Measurements from ENCODE around the gene TTLL12. TPM values are rescaled to one million over a fixed set of nuclear protein-coding genes. Genes with fewer than 3 reads are reported as not detected.

Gene TTLL12
- total and polyA plus RNA-seq, 2 experiments from 2014 or later, result 46.7 to 147 TPM

DNA sequence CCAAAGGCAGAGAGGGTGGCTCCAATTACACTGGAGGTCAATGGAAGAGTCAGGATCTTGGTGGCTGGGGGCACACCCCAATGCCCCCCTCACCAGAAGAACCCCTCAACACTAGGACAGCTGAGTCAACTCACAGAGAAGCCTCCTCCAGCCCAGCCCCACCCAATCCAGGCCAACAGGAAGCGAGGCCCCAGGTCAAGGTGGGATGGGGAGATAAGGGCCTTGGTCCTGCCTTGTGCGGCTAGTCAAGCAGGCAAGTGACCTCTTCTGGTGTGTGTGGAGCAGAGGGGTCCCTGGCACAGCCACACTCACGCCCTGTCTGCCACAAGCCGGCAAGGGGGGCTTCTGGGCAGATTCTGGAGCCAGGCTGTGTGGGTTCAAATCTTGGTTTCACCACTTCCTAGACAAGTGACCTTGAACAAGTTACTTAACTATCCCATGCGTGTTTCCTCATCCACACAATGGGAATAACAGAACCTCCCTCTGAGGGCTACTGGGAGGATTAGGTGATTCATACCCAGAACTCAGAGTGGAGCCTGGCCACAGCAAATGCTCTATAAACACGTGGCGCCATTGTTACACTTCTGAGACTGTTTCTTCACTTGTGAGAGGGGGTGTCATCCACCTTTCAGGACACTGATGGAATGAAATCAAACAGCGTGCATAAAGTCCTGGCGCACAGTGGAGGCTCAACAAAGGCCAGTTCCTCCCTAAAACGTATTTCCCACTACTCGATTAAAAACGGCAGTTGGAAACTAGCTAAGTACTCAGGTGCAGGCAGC is 3.2 kb downstream of the TTLL12 start:
- peaks cover 6% of the 10 kb centered on the region for H3F3A ChIP-seq (replicated peaks; ENCODE audit: low read depth)
- no peak overlapping the region for H3K4me3 ChIP-seq
- no peaks in the 10 kb centered on the region; the same call in 1 of the 2 replicates for H3K36me3 ChIP-seq (ENCODE audit: insufficient read depth)
- H3K4me2 ChIP-seq, result no peak overlapping the region
- Mint-ChIP-seq H3K27me3 (ENCODE audit: insufficient read depth, low read depth, poor library complexity) (peaks cover 3% of the 10 kb centered on the region), H3K27ac (no peak overlapping the region), H3K9me3 (no peaks in the 10 kb centered on the region), H3K36me3 (ENCODE audit: low read depth) (peaks cover 39% of the 10 kb centered on the region), H3K4me1 (peaks cover 17% of the 10 kb centered on the region), H3K4me3 (peak overlapping the region; percentile 45; the same call in 2 of the 3 replicates)
- H2AFZ ChIP-seq, result no peak overlapping the region
- DNase-seq (ENCODE audit: low spot score), result no peak
- no peaks in the 10 kb centered on the region for H3K27me3 ChIP-seq (ENCODE audit: insufficient read depth)
- peaks cover 33% of the 10 kb centered on the region for H3K79me2 ChIP-seq (replicated peaks; ENCODE audit: insufficient read depth)
- H3K27ac ChIP-seq (ENCODE audit: low read depth), result no peak overlapping the region
- no peaks in the 10 kb centered on the region for H3K9me2 ChIP-seq (ENCODE audit: insufficient read depth)
- peaks cover 4% of the 10 kb centered on the region; the same call in 1 of the 2 replicates for H3K4me1 ChIP-seq (ENCODE audit: insufficient read depth)
- H4K20me1 ChIP-seq (replicated peaks; ENCODE audit: insufficient read depth), result peaks cover 12% of the 10 kb centered on the region
- TF ChIP-seq ZNF331 (CRISPR knock-in tag; IDR thresholded peaks at IDR 0.05; ENCODE audit: low read depth) (no peak), CREB1 (CRISPR knock-in tag; IDR thresholded peaks at IDR 0.05; ENCODE audit: low read depth) (no peak), NANOG (IDR thresholded peaks at IDR 0.05; ENCODE audit: borderline replicate concordance) (no peak), EZH2phosphoT487 (IDR thresholded peaks at IDR 0.05; ENCODE audit: unreplicated experiment) (no peak), JUNB (IDR thresholded peaks at IDR 0.05; ENCODE audit: unreplicated experiment) (no peak)
- TF ChIP-seq, protein P1, sequence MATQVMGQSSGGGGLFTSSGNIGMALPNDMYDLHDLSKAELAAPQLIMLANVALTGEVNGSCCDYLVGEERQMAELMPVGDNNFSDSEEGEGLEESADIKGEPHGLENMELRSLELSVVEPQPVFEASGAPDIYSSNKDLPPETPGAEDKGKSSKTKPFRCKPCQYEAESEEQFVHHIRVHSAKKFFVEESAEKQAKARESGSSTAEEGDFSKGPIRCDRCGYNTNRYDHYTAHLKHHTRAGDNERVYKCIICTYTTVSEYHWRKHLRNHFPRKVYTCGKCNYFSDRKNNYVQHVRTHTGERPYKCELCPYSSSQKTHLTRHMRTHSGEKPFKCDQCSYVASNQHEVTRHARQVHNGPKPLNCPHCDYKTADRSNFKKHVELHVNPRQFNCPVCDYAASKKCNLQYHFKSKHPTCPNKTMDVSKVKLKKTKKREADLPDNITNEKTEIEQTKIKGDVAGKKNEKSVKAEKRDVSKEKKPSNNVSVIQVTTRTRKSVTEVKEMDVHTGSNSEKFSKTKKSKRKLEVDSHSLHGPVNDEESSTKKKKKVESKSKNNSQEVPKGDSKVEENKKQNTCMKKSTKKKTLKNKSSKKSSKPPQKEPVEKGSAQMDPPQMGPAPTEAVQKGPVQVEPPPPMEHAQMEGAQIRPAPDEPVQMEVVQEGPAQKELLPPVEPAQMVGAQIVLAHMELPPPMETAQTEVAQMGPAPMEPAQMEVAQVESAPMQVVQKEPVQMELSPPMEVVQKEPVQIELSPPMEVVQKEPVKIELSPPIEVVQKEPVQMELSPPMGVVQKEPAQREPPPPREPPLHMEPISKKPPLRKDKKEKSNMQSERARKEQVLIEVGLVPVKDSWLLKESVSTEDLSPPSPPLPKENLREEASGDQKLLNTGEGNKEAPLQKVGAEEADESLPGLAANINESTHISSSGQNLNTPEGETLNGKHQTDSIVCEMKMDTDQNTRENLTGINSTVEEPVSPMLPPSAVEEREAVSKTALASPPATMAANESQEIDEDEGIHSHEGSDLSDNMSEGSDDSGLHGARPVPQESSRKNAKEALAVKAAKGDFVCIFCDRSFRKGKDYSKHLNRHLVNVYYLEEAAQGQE (IDR thresholded peaks at IDR 0.05; ENCODE audit: unreplicated experiment), result no peak
- ATAC-seq, result no peak

DNA sequence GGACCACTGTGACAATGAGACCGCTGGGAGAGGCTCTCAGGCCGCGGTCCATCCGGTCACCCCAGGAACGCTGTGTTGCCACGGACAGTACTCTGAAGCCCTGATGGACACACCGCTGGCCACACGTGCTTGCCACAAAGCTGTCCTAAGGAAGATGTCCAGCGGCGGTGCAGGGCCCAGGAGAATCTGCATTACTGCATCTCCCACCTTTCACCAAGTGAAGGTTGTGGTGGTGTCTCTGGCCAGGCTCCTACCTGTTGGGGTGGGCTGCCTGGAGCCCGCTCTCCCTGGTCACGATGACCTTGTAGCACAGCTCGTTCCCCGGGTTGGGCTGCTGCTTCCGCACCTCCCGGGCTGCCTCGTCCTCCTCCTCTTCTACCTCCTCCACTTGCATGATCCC is 4.2 kb downstream of the TTLL12 start:
- Mint-ChIP-seq H3K27me3 (ENCODE audit: insufficient read depth, low read depth, poor library complexity) (peaks cover 7% of the 10 kb centered on the region), H3K4me3 (no peak overlapping the region), H3K4me1 (peaks cover 17% of the 10 kb centered on the region), H3K27ac (no peak overlapping the region), H3K36me3 (ENCODE audit: low read depth) (peaks cover 47% of the 10 kb centered on the region), H3K9me3 (no peaks in the 10 kb centered on the region)
- Histone ChIP-seq H3F3A (replicated peaks; ENCODE audit: low read depth) (peaks cover 2% of the 10 kb centered on the region), H3K27me3 (ENCODE audit: insufficient read depth) (no peaks in the 10 kb centered on the region), H3K9me2 (ENCODE audit: insufficient read depth) (no peaks in the 10 kb centered on the region), H3K4me1 (ENCODE audit: insufficient read depth) (peaks cover 4% of the 10 kb centered on the region; the same call in 1 of the 2 replicates), H3K36me3 (ENCODE audit: insufficient read depth) (no peaks in the 10 kb centered on the region; the same call in 1 of the 2 replicates), H3K79me2 (replicated peaks; ENCODE audit: insufficient read depth) (peaks cover 33% of the 10 kb centered on the region), H2AFZ (no peak overlapping the region), H3K4me3 (no peak overlapping the region), H3K27ac (ENCODE audit: low read depth) (no peak overlapping the region), H4K20me1 (replicated peaks; ENCODE audit: insufficient read depth) (peaks cover 12% of the 10 kb centered on the region), H3K4me2 (no peak overlapping the region)
- TF ChIP-seq ZNF331 (CRISPR knock-in tag; IDR thresholded peaks at IDR 0.05; ENCODE audit: low read depth) (no peak), NANOG (IDR thresholded peaks at IDR 0.05; ENCODE audit: borderline replicate concordance) (no peak), CREB1 (CRISPR knock-in tag; IDR thresholded peaks at IDR 0.05; ENCODE audit: low read depth) (no peak), EZH2phosphoT487 (IDR thresholded peaks at IDR 0.05; ENCODE audit: unreplicated experiment) (no peak), STAT1 (IDR thresholded peaks at IDR 0.05; ENCODE audit: unreplicated experiment) (no peak), ZNF114 (CRISPR knock-in tag; IDR thresholded peaks at IDR 0.05) (no peak), JUNB (IDR thresholded peaks at IDR 0.05; ENCODE audit: unreplicated experiment) (no peak)
- TF ChIP-seq, protein P1 (IDR thresholded peaks at IDR 0.05; ENCODE audit: unreplicated experiment), result no peak
- TF ChIP-seq, protein P2, sequence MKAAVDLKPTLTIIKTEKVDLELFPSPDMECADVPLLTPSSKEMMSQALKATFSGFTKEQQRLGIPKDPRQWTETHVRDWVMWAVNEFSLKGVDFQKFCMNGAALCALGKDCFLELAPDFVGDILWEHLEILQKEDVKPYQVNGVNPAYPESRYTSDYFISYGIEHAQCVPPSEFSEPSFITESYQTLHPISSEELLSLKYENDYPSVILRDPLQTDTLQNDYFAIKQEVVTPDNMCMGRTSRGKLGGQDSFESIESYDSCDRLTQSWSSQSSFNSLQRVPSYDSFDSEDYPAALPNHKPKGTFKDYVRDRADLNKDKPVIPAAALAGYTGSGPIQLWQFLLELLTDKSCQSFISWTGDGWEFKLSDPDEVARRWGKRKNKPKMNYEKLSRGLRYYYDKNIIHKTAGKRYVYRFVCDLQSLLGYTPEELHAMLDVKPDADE (IDR thresholded peaks at IDR 0.05), result no peak
- TF ChIP-seq, protein P3, sequence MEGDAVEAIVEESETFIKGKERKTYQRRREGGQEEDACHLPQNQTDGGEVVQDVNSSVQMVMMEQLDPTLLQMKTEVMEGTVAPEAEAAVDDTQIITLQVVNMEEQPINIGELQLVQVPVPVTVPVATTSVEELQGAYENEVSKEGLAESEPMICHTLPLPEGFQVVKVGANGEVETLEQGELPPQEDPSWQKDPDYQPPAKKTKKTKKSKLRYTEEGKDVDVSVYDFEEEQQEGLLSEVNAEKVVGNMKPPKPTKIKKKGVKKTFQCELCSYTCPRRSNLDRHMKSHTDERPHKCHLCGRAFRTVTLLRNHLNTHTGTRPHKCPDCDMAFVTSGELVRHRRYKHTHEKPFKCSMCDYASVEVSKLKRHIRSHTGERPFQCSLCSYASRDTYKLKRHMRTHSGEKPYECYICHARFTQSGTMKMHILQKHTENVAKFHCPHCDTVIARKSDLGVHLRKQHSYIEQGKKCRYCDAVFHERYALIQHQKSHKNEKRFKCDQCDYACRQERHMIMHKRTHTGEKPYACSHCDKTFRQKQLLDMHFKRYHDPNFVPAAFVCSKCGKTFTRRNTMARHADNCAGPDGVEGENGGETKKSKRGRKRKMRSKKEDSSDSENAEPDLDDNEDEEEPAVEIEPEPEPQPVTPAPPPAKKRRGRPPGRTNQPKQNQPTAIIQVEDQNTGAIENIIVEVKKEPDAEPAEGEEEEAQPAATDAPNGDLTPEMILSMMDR (conservative IDR thresholded peaks at IDR 0.05; ENCODE audit: low read depth in 2 of 2), result no peak
- DNase-seq (ENCODE audit: low spot score) (no peak), ATAC-seq (no peak)

All from GM23338 (cell line).